ENCODE measurements around the gene PRSS56. TPM values are rescaled to one million over a fixed set of nuclear protein-coding genes. Genes with fewer than 3 reads are reported as not detected.
"Not testable (repeated sequence)": the region's sequence is repeated elsewhere in the genome, so short reads cannot be mapped to it uniquely, and the experiment has no call there.

The PRSS56 gene
- total RNA-seq, 1 donor from 2014 or later = not detected

GRCh38 chr2:232522623-232523401, 2.6 kb downstream of the PRSS56 start:
- intact Hi-C loops (cut with DNase I) = loop anchor here (2.0 to 5.0 kb wide), 2 partner anchors 76 to 616 kb away; no protein-coding TSS in a partner anchor
- no peak for DNase-seq (ENCODE audit: low spot score)

GRCh38 chr2:232523402-232523681, 3.2 kb downstream of the PRSS56 start:
- intact Hi-C loops (cut with DNase I) = loop anchor here (2.0 to 5.0 kb wide), 2 partner anchors 77 to 616 kb away; no protein-coding TSS in a partner anchor
- DNase-seq (ENCODE audit: low spot score) = no peak

- no peak for DNase-seq (ENCODE audit: low spot score)
- intact Hi-C loops (cut with DNase I) = loop anchor here (2.0 to 5.0 kb wide), 2 partner anchors 77 to 617 kb away; no protein-coding TSS in a partner anchor
Observed at GRCh38 chr2:232523682-232524597, 3.8 kb downstream of the PRSS56 start.

- DNase-seq (ENCODE audit: low spot score) = no peak
- intact Hi-C loops (cut with DNase I) = loop anchor here (5.0 kb wide), 1 partner anchor 617 kb away; no protein-coding TSS in a partner anchor
Observed at GRCh38 chr2:232524771-232525170, 4.6 kb downstream of the PRSS56 start.

- intact Hi-C loops (cut with DNase I) = no loop called here
Observed at GRCh38 chr2:232525199-232525598, 5.0 kb downstream of the PRSS56 start.

DNA sequence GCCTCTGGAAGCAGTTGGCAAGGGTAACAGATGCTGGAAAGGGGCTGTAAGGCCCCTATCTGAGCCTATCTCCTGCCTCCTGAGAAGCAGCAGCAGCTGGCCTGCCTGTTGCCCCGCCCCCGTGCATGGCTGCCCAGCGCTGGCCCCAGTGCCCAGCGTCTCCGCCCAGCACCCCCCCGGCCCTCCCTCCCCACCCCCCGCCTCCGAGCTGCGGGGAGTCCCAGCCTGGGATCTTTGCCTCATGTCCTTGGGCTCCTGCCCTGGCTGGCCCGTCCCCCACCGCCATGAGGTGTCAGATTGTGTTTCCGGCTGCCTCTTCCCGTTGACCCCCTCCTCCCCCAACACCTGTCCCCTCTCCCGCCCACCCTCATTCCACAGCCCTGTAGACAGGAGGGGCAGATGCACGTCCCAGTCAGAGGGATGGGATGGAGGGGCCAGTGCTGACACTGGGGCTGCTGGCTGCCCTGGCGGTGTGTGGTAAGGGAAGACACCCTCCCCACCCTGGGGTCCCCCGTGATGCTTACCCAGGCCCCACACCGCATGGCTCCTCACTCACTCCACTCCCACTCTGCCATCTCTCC, 5.7 kb downstream of the PRSS56 start, which contains the start of gene CHRND:
Gene CHRND (plus strand): TSS at position 370 of the 581 bp plus-strand sequence. CDS start 56 bp downstream, at position 426.
- DNase-seq (ENCODE audit: low spot score) = no peak
- intact Hi-C loops (cut with DNase I) = no loop called here

More at GRCh38 chr2:232525199-232525598, 5.0 kb downstream of the PRSS56 start:
- no peak for DNase-seq (ENCODE audit: low spot score)

DNA sequence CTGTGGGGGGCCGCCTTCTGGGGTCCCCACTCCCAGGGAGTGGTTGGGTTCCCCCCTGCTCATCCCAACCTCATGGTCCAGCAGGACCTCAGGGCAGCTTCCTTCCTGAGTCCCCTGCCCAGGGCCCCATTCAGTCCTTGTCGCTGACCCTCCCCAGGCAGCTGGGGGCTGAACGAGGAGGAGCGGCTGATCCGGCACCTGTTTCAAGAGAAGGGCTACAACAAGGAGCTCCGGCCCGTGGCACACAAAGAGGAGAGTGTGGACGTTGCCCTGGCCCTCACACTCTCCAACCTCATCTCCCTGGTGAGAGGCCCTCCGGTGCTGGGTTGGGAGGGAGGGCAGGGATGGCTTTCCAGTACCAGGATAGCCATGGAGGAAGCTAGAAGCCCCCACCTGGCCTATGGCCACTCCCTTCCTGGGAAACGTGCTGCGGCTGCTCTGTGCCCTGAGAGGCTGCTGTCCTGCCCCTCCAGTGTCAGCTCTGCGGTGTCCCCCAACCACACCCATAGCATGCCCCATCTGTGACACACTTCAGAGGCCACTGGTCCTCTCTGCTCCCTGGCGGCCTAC, 6.3 kb downstream of the PRSS56 start:
- intact Hi-C loops (cut with DNase I) = no loop called here
- DNase-seq (ENCODE audit: low spot score) = no peak

GRCh38 chr2:232527905-232528470, 7.8 kb downstream of the PRSS56 start:
- intact Hi-C loops (cut with DNase I) = no loop called here
- DNase-seq (ENCODE audit: low spot score) = no peak

DNA sequence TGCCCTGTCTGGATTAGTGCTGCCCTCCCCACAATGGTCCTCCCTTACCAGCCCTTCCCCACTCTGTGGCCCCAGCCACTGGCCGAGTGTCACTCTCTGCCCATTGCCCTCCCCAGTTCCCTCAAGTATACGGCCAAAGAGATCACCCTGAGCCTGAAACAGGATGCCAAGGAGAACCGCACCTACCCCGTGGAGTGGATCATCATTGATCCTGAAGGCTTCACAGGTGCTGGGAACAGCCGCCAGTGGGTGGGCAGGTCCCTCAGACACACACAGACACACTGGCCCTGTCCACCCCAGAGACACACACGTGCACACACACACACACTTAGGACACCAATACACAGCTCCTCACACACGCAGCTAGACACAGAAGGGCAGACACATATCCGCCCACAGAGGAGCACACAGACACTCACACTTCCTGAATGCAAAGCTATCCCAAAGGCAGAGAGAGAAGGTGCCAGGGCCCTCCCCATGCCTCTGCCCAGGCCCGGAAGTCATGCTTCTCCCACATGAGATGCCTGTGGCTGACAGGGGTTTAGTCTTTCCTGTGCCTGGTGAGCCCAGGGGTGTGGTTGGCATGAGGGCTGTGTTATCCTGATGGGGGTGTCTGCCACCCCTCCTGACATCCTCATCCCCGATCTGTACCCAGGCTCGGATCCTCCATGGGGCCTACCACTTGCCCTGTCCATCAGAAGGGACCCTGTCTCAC, 8.7 kb downstream of the PRSS56 start:
- DNase-seq (ENCODE audit: low spot score) = no peak
- intact Hi-C loops (cut with DNase I) = no loop called here

DNA sequence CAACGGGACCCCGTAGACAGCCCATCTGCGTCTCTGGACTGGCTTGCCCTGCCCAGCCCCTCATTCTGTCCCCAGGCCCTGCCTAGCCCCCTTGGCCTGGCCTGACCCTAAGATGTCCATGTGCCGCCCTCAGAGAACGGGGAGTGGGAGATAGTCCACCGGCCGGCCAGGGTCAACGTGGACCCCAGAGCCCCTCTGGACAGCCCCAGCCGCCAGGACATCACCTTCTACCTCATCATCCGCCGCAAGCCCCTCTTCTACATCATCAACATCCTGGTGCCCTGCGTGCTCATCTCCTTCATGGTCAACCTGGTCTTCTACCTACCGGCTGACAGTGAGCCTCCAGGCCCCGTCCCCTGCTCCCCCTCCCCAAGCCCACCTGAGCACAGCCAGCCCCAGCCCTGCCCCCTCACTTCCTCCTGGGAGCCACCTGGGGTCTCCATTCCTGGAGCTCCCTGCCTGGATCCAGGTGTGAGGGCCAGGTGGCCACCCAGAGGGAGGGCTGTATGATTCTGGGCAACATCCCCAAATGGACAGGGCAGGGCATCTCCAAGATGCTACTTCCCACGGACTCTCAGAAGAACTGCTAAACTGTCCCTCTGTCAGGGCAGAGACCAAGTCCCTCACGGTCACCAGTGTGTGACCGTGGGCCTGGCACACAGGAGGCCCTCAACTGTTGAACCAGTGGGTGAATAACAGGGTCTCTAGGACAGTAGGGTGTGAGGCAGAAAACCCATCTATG, 9.8 kb downstream of the PRSS56 start:
- DNase-seq (ENCODE audit: low spot score) = no peak
- intact Hi-C loops (cut with DNase I) = no loop called here

DNA sequence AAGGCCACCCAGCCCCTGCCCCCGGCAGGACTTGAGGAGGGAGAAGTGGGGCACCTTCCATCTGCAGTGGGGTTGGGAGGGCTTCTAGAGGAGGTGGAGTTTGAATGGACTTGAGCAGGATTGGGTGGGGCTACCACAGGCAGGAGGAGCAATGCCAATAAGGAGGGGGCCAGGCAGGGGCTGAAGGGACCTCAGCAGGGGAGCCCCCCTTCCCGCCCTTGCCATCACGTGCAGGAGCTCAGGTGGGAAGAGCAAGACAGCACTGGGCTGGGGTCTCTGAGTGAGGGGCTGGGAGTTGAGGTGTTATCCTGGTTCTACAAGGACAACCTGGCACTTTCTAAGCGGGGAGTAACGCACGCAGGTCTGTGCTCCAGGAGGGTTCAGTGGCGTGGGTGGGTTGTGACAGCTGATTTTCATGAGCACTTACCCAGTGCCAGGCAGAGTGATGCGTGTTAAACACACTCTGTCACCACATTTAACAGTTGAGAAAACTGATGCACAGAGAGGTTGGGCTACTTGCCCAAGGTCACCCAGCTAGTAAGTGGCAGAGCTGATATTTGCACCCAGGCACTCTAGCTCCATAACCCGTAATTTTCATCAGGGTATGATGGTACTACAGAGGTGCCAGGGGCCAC, 10.6 kb downstream of the PRSS56 start:
- intact Hi-C loops (cut with DNase I) = no loop called here
- DNase-seq (ENCODE audit: low spot score) = no peak

GRCh38 chr2:232532419-232532818, 12.2 kb downstream of the PRSS56 start:
- intact Hi-C loops (cut with DNase I) = no loop called here
- peak; percentile 70 for DNase-seq (ENCODE audit: low spot score)

DNA sequence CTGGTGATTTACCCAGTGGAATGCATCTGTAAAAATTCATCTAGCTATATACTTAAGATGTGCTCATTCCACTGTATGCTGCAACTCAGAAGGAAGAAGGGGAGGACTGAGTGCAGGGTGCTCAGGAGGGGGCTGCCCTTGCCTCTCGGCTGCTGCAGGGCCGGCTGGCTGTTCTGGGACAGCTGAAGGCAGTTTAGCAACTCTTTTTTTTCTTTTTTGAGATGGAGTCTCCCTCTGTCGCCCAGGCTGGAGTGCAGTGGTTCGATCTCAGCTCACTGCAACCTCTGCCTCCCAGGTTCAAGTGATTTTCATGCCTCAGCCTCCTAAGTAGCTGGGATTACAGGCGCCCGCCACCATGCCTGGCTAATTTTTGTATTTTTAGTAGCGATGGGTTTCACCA, 12.6 kb downstream of the PRSS56 start:
- intact Hi-C loops (cut with DNase I) = not testable (repeated sequence)
- peak; percentile 62 for DNase-seq (ENCODE audit: low spot score)

- DNase-seq (ENCODE audit: low spot score) = peak; percentile 62
- intact Hi-C loops (cut with DNase I) = no loop called here
Observed at GRCh38 chr2:232533944-232534710, 13.9 kb downstream of the PRSS56 start.

DNA sequence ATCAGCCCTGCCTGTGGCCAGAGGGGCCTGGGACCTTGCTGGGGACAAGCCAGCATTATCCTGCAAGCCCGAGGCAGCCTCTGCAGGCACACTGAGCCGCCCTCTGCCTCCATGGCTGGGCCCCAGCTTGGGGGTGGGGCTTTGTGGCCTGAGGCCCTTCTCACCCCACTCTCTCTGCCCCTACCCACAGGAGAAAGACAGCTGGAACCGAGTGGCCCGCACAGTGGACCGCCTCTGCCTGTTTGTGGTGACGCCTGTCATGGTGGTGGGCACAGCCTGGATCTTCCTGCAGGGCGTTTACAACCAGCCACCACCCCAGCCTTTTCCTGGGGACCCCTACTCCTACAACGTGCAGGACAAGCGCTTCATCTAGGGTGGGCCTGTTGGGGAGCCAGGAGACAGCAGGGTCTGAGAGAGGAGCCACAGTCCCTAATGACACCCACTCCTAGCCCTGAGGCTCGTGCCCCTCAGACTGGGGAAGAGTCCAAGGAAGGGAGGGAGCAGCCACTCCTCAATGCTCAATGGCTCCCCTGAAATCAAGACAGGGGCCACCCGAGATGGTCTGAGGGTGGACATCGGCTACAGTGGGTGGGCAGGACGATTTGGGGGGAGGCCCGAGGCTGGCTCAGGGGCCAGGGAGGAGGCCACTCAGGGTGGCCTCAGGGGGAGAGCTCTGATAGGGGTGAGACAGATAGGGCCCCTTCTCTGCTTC, 14.9 kb downstream of the PRSS56 start:
- intact Hi-C loops (cut with DNase I) = no loop called here
- DNase-seq (ENCODE audit: low spot score) = peak; percentile 59

Data from cardiac septum (tissue), 1 donor.